Measurements from ENCODE around the gene NCOA1.
"Not testable (repeated sequence)": the region's sequence is repeated elsewhere in the genome, so short reads cannot be mapped to it uniquely, and the experiment has no call there.

The NCOA1 gene

DNA sequence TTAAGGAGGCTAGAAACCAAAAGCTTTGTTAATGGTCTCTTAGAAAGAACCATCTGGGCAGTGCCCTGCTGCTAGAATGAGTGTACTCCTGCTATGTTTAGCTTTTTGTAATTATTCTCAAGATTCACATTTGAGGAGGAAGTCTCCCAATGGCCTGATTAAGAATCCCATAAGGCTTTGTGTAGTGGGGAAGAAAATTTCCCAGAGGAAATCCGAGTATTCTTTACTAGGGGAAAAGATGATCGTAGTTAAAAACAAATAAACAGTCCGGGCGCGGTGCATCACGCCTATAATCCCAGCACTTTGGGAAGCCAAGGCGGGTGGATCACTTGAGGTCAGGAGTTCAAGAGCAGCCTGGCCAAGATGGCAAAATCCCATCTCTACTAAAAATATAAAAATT, 184.3 kb downstream of the NCOA1 start:
- in situ Hi-C loops (cut with HindIII; ENCODE audit: low sequenced_read_pairs) = no loop called here

DNA sequence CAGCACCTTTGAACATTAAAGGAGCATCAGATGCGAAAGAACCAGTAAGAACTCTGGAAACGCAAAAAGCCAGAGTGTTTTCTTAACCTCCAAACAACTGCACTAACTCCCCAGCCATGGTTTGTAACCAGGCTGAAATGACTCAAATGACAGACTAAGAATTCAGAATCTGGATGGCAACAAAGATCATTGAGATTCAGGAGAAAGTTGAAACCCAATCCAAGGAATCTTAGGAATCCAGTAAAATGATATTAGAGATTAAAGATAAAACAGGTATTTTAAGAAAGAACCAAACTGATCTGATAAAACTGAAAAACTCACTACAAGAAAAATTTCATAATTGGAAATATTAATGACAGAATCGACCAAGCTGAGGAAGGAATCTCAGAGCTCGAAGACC, 185.4 kb downstream of the NCOA1 start:
- in situ Hi-C loops (cut with HindIII; ENCODE audit: low sequenced_read_pairs) = no loop called here

DNA sequence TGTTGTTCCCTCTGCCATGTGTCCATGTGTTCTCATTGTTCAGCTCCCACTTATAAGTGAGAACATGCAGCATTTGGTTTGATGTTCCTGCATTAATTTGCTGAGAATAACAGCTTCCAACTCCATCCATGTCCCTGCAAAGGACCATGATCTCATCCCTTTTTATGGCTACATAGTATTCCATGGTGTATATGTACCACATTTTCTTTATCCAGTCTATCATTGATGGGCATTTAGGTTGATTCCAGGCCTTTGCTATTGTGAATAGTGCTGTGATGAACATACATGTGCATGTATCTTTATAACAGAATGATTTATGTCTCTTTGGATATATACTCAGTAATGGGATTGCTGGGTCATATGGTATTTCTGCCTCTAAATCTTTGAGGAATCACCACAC, 187.0 kb downstream of the NCOA1 start:
- in situ Hi-C loops (cut with HindIII; ENCODE audit: low sequenced_read_pairs) = not testable (repeated sequence)

DNA sequence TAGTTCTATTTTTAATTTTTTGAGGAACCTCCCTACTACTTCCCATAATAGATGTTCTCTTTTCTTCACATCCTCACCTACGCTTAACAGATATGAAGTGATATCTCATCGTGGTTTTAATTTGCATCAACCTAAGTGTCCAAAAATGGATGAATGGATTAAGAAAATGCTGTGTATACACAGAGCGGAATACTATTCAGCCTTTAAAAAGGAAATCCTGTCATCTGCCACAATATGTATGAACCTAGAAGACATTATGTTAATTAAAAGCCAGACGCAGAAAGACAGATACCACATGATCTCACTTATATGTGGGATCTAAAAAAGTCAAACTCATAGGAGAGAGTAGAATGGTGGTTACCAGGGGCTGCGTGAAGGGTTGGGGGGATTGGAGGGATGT, 189.1 kb downstream of the NCOA1 start:
- in situ Hi-C loops (cut with HindIII; ENCODE audit: low sequenced_read_pairs) = no loop called here

DNA sequence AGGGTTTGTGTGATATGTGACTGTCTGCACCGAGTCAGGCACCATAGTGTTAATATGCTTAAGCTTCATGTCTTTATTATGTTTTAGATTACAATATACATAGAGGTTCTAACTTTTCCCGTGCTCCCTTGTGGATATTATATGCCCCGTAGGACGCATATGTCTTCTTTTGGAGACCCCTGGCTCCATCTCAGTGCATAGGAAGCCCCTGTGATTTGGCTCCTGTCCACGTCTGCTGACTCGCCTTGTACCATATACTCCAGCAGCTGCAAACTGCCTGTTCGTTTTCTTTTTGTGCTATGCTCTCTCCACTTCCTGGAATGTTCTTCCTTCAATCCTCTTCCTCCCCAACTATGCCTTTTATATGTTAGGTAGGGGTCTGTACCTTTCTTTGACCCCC, 191.2 kb downstream of the NCOA1 start:
- in situ Hi-C loops (cut with HindIII; ENCODE audit: low sequenced_read_pairs) = no loop called here

DNA sequence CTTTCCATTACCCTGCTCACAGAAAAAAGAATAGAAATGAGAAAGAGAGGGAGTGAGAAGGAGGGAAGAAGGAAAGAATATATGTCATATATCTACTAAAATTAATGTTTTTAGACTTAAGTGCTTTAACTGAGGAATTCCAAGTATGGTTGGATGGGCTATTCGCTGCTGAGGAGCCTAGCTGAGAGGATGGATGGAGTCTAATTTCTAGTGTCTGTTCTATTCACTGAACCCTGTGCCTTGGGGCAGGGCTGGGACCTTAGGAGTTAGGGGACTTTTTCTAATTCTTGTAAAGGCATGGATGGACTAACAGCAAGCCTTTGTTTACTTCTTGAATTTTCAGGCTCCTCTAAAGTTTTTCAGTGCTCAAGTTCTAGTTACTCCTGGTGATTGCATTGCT, 192.4 kb downstream of the NCOA1 start:
- in situ Hi-C loops (cut with HindIII; ENCODE audit: low sequenced_read_pairs) = no loop called here

DNA sequence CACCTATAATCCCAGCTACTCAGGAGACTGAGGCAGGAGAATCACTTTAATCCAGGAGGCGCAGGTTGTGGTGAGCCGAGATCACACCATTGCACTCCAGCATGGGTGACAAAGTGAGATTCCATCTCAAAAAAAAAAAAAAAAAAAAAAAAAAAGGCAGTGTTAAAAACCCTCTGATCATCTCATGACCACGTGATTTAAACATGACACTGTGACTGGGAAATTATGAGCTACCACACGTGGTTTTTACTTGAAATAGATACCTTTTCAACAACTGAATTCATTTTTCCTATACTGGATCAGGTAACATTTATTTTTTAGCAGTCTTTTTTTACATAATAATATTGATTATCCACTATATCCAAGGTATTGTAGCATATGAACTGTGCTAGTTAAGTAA, 199.5 kb downstream of the NCOA1 start:
- in situ Hi-C loops (cut with HindIII; ENCODE audit: low sequenced_read_pairs) = no loop called here

DNA sequence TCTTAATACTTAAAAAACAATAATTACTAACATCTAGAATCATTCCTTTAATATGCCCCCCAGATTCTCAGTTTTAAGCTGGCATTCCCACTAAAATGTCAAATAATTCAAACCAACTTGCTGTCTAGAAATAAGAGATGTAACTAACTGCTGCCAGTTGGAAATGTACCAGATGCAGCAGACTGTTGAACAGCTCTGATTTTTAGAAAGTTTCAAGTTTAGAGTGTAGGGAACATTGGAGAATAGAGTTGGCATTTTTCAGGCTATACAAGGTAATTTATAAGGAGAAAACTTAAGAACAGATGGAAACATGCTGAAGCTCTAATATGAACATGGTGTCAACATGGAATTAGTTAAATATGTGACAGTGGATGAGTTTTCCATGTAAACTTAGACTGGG, 200.8 kb downstream of the NCOA1 start:
- in situ Hi-C loops (cut with HindIII; ENCODE audit: low sequenced_read_pairs) = no loop called here

DNA sequence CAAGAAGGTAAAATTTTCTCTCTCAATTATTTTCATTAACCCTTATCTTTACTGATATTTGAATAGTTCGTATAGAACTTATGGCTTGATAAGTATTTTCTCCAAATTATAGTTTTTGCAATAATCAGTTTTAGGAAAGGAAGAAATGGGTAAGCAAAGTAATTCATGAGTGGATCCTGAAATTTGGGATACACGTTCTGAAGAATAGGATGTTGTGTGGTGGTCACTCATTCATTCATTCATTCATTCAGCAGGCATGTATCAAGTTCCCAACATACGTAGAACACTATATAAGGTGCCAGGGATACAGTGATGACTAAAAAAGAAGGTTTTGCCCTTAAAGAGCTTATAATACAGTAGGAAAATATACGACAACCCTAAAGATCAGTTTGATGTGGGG, 206.7 kb downstream of the NCOA1 start:
- in situ Hi-C loops (cut with HindIII; ENCODE audit: low sequenced_read_pairs) = no loop called here

DNA sequence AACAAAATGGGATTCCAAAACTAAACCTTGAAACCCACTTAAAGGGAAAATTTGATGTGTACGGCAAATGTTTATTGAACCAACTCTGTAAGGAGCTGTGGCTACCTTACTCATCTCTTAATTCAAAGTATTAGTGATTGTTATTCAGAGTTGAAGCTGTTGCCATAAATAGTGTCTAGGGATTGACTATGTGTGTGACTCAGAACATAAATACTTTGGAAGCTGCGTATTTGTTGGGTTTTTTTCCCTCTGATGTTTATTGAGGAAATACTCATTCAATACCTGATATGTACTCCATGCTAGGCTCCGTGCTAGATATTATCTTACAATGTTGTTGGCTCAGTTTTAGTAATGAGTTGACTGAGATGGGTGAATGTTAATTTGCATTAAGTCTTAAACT, 211.7 kb downstream of the NCOA1 start:
- in situ Hi-C loops (cut with HindIII; ENCODE audit: low sequenced_read_pairs) = no loop called here

DNA sequence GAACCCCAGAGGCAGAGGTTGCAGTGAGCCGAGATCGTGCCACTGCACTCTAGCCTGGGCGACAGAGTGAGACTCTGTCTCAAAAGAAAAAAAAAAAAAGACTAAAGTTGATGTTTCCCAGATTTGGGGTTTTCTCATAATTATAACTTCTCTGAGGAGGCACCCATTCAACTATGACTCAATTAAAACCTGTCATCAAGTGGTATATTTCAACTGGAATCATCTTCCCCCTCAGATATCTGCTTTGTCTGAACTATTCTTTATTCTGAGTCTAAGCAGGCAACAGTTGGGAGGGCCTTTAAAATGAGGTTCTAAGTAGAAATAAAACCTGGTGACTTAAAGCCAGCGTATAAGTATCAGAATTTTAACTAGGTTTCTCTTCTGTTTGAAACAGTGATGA, 213.6 kb downstream of the NCOA1 start:
- in situ Hi-C loops (cut with HindIII; ENCODE audit: low sequenced_read_pairs) = no loop called here

DNA sequence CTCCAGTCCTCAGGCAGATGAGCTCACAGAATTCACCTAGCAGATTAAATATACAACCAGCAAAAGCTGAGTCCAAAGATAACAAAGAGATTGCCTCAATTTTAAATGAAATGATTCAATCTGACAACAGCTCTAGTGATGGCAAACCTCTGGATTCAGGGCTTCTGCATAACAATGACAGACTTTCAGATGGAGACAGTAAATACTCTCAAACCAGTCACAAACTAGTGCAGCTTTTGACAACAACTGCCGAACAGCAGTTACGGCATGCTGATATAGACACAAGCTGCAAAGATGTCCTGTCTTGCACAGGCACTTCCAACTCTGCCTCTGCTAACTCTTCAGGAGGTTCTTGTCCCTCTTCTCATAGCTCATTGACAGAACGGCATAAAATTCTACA, 216.1 kb downstream of the NCOA1 start:
- in situ Hi-C loops (cut with HindIII; ENCODE audit: low sequenced_read_pairs) = no loop called here

DNA sequence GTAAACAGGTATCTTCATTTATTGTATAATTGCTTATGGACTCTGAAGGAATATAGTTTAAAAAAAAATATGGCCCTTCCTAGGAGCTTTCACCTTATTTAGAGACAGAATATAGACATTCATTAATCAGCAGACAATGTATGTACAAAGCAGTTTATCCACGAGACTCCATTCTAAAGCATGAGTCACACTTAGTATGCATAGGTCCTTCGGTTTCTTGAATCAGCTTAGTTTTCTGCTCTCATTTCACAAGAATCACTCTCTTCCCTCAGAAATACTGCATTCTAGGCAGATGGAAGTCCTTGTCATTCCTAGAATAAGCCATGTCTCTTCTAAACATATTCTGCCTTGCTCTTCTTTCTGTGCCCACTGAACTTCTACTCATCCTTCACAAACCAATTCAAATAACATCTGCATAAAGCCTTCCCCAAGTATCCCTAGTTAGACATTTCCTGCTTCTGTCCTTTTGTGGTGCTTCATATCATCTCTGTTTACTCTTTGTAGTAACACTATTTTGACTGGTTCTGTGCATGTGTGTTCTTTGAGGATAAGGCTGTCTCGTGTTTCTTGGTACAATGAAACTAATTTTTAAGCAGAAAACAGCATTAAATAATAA, 217.6 kb downstream of the NCOA1 start:
- in situ Hi-C loops (cut with HindIII; ENCODE audit: low sequenced_read_pairs) = no loop called here

DNA sequence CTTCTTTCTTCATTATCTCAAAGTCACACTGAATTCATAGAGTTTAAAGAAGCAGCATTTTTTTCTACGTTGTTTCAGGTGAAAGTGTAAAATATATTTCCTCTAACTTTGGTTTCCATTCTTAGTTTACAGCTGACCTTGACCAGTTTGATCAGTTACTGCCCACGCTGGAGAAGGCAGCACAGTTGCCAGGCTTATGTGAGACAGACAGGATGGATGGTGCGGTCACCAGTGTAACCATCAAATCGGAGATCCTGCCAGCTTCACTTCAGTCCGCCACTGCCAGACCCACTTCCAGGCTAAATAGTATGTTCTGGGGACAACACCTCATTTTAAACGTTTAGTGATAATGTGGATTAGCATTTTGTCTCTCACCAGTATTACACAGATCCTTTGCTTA, 219.8 kb downstream of the NCOA1 start:
- in situ Hi-C loops (cut with HindIII; ENCODE audit: low sequenced_read_pairs) = no loop called here

DNA sequence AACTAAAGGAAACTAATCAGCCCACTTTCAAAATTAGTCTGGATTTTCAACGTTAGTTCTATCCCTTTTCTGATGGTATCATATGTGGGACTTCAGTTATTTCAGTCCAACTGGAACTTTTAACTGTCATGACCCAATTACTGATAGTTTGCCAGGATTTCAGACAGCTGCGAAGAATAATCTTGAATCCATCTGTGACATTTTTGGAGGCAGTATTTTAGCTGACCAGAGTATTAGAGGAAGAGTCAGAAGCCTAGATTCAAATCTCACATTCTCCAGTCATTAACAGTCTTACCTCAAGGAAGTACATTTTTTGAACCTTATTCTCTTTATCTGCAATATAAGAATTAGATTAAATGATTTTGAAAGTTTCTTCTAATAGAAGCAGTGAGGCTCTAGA, 220.8 kb downstream of the NCOA1 start:
- in situ Hi-C loops (cut with HindIII; ENCODE audit: low sequenced_read_pairs) = no loop called here

DNA sequence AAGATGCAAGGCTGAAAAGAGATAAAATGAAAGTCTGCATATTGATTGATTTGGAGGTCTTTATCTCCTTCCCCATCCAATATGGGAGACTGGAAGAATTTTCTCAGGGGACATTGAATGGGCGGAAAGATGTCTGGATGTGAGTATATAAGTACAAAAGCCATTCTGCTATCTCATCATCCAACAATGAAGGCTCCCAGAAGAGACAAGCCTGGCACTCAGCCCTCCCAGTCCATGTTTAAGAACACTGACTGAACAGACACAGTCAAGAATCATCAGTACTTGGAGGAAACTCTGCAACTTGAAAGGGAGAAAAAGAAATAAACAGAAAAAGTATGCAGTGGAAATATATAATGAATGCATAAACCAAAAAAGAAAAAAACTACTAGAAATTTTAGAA, 221.2 kb downstream of the NCOA1 start:
- in situ Hi-C loops (cut with HindIII; ENCODE audit: low sequenced_read_pairs) = no loop called here

DNA sequence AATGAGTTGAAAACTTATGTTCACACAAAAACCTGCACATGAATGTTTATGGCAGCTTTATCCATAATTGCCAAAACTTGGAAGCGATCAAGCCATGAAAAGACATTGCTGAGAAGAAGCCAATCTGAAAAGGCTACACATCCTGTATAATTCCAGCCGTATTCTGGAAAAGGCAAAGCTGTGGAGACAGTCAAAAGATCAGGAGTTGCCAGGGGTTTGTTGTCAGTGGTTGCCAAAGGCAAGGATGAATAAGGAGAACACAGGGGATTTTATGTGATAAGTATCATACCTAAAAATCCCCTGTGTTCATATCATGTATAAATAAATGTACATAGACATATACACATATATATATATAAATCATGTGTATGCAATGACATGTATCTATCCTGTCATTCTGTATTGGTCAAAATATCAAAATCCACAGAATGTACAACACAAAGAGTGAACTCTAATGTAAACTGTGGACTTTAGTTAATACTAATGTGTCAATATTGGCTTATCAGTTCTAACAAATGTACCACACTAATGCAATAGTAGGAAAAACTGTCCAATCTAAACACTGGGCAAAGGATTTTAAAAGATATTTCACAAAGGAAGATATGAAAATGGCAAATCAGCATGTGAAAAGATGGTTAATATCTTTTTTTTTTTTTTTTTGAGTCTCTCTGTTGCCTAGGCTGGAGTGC, 226.4 kb downstream of the NCOA1 start:
- in situ Hi-C loops (cut with HindIII; ENCODE audit: low sequenced_read_pairs) = no loop called here

DNA sequence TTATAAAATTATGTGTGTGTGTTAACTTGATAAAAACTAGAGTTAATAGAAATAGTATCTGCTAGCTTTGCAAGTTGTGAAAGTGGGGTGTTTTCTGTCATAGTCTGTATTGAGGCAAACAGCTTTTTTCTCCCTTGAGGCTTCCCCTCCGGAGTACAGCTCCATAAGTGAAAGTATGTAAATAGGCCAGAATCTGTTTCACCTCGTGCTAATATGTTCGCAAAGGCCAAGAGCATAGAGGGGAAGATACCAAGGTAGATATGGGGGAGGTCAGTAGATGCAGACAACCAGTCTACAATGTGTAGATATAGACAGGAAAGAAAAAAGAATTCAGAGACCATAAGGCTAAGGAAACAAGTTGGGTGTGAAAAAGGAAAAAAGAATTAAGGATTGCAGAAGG, 229.3 kb downstream of the NCOA1 start:
- in situ Hi-C loops (cut with HindIII; ENCODE audit: low sequenced_read_pairs) = no loop called here

DNA sequence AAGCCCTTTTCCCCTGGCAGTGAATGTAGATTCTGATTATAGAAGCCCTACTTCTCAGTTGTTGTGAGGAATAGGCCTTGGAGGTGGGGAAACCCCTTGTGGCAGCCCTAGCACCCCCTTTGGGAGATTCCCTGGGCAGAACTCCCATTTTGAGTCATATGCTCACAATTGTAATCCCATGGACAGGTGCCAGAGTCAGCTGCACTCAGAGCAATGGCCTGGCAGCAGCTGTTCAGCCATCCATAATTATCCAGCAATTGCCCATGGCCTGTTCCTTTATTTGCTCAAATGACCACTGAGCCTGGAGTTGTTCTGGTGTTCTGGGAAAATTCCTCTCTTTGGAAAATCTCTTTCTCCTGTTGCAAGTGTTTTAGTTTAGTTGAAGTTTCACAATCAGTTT, 230.4 kb downstream of the NCOA1 start:
- in situ Hi-C loops (cut with HindIII; ENCODE audit: low sequenced_read_pairs) = no loop called here

DNA sequence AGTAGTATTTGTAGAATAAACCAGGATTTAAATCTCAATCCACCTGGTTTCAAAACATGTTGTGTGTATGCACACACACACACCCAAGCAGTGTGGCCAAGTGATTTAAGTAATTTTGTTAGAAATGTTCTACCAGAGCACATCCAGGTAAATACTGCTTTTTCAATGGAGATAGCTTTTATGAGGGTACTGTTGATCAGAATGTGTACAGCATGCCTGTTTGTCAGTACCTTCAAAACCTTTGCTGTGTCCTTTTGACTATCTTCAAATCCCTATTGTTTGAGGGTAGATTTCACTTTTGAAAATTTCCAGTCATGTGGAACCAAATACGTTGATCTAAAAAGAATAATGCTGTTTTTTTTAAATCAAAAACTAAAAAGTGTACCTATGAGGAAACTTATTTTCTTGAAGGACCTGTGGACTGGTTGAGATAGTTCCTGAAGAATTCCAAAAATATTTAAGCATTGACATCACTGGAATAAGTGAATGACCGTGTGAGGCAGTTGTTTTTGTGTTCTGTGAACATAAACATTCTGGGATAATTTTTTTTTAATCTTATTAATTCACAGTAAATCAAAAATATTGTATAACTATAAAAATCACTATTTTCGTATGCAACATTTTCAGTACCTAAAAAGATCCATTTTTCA, 231.2 kb downstream of the NCOA1 start:
- in situ Hi-C loops (cut with HindIII; ENCODE audit: low sequenced_read_pairs) = no loop called here

DNA sequence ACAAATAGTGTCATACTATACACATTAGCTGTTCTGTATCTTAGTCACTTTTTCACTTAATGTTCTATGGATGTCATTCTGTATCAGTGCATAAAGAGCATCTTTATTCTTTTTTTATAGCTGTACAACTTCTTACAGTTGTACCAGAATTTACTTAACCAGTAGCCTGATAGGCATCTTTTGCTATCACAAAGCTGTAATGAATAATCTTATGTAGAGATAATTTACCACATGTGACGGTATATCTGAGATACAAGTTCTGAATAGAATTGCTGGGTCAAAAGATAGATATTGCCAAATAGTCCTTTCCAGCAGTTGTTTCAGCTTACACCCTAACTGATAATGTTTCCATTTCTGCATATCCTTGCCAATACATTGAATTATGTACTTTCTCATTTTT, 232.1 kb downstream of the NCOA1 start:
- in situ Hi-C loops (cut with HindIII; ENCODE audit: low sequenced_read_pairs) = no loop called here

DNA sequence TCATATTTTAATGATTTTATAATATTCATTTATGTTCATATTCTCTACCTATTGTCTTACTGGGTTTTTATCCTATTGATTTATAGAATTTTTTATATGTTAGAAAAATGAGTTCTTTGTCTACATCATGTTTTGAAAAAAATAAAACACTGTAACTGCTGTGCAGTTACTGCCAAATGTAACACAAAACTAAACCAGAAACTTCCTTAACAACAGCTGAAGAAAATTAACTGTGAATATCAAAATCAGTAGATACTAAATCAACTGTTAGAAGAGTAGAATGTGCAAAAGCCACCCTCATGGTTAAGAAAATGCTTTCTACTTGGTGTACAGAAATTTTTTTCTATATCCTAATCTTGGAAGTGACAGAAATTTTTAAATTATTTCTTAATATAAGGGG, 232.6 kb downstream of the NCOA1 start:
- in situ Hi-C loops (cut with HindIII; ENCODE audit: low sequenced_read_pairs) = no loop called here

Data from endothelial cell of hepatic sinusoid (primary cell).